ENCODE measurements around the gene AFAP1.

AFAP1 gene, protein sequence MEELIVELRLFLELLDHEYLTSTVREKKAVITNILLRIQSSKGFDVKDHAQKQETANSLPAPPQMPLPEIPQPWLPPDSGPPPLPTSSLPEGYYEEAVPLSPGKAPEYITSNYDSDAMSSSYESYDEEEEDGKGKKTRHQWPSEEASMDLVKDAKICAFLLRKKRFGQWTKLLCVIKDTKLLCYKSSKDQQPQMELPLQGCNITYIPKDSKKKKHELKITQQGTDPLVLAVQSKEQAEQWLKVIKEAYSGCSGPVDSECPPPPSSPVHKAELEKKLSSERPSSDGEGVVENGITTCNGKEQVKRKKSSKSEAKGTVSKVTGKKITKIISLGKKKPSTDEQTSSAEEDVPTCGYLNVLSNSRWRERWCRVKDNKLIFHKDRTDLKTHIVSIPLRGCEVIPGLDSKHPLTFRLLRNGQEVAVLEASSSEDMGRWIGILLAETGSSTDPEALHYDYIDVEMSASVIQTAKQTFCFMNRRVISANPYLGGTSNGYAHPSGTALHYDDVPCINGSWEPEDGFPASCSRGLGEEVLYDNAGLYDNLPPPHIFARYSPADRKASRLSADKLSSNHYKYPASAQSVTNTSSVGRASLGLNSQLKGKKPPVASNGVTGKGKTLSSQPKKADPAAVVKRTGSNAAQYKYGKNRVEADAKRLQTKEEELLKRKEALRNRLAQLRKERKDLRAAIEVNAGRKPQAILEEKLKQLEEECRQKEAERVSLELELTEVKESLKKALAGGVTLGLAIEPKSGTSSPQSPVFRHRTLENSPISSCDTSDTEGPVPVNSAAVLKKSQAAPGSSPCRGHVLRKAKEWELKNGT

DNA sequence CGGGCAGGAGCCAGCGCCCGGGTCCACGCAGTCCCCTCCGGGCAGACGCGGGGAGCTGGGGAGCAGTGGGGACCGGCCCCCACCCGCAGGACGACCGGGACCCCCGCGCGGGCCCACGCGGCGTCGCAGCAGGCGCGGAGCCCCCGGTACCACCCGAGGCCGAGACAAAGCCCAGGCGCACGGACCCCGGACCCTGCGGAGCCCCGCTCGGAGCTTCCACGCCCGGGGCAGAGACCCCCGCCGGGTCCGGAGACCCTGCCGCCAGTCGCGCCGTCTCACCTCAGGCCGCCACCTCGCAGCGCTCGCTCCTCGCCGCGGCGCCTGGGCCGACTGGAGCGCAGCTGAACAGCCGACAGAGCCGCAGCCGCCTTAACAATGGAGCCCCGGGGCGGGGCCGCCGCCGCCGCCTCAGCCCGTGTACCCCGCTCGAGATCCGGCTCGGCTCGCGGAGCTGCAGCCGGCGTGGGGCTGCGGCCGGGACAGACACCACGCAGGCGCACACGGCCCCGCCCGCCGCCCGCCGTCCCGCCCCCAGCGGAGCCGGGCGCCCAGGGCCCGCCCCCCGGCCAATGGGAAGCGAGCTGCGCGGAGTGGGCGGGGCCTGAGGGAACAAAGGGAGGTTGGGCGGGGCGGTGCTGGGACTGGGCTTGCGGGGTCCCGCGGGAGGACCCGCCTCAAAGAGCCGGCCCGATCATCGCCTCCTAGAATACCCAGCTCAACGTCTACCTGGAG is at the start of gene AFAP1:
Gene AFAP1, minus strand, starts transcription at position 485 of the 732 bp plus-strand sequence. CDS start 67,783 bp downstream, outside the sequence.
- H3K4me3 Mint-ChIP-seq, result peak within 1 kb of the TSS; percentile 82 to 83

DNA sequence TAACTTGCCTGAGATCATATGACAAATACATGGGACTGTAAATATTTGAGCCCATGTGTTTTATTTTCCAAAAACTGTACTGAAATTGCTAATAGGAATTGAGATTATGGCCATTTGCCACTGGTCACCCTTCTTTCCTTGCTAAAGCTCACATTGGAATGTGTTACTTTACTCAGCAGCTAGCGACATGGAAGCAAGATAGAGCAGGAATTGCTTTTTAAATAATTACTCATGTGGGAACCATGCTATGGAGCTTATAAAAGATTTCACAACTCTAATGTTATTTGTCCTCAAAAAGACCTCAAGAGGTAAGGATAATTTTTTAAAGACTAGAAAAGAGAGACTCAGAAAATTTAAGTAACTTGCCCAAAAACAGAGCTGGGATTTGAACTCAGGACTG is 48.8 kb upstream of the AFAP1 start:
- Mint-ChIP-seq H3K4me1 (peaks cover 13% of the 10 kb centered on the region), H3K9me3 (no peaks in the 10 kb centered on the region), H3K27me3 (peaks cover 38% of the 10 kb centered on the region), H3K4me3 (no peak overlapping the region), H3K27ac (no peak overlapping the region)
- DNase-seq (no peak), ATAC-seq (no peak)

More for the DNA sequence above, at the start of gene AFAP1:
- H3K27me3 Mint-ChIP-seq, result peaks cover 28% of the 10 kb centered on the region
- peaks cover 35% of the 10 kb centered on the region for H3K4me1 Mint-ChIP-seq
- DNase-seq (peak; percentile 86 to 87), ATAC-seq (peak; percentile 91)
- H3K9me3 Mint-ChIP-seq, result no peaks in the 10 kb centered on the region
- H3K27ac Mint-ChIP-seq, result no peak within 1 kb of the TSS

DNA sequence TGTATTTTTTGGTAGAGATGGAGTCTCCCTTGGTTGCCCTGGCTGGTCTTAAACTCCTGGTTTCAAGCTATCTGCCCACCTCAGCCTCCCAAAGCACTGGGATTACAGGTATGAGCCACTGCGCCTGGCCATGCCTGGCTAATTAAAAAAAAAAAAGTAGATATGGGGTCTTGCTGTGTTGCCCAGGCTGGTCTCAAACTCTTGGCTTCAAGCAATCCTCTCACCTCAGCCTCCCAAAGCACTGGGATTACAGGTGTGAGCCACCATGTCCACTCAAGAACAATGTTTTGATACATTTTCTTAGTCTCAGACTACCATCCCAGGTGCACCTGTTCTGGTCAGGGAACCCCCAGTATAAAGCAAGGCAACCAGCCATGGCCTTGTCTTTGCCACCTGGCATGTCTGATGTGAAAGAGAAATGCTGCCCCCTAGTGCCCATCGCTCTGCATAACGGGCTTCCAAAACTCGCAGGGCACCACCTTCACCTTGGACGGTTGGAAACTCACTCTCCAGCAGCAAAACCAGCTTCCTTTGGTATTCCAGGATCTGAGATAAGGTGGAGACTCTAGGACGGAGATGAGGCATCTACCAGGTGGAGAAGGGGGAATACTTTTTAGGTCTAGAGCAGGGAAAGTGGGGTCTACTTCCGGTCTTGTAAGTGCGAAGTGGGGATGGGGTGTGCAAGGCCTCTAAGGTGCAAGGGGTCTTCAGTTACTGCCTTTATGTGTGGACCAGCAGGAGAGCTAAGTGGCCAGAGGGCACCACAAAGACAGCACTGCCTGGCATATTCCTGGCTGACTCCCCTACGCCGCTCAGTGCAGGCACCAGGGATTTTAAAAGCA is 47.7 kb upstream of the AFAP1 start:
- H3K27ac Mint-ChIP-seq, result no peak overlapping the region
- H3K4me3 Mint-ChIP-seq, result no peak overlapping the region
- H3K9me3 Mint-ChIP-seq, result no peaks in the 10 kb centered on the region
- peaks cover 46% of the 10 kb centered on the region for H3K27me3 Mint-ChIP-seq
- DNase-seq, result peak; percentile 70 to 76
- ATAC-seq, result peak; percentile 82
- H3K4me1 Mint-ChIP-seq, result peaks cover 13% of the 10 kb centered on the region

DNA sequence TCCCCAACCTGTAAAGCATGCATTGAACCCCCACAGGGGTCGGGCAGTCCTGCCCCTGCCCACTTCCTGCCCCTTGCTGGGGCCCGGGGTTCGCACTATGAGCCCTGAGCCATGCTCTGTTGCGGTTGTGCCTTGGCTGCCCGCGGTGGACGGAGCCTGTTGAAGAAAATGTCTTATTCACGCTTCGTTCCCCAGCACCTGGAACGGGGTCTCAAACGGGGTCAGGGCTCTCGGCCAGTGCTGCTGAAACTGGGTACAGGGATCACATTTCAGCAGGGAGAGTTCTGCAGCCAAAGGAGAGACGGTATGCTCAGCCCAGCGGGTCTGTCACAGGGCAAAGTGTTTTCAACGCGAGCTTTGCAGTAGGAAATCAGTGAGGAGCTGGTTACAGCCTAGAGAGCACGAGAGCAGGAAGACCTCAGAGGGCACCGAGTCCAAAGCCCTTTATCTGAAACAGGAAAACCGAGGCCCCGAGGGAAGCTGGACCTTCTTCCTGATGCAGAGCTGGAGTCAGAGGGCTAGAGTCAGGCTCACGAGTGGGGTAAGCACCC is 46.3 kb upstream of the AFAP1 start:
- H3K4me3 Mint-ChIP-seq, result peak overlapping the region; percentile 53 to 65
- ATAC-seq (peak; percentile 48), DNase-seq (no peak)
- H3K27me3 Mint-ChIP-seq, result peaks cover 53% of the 10 kb centered on the region
- peaks cover 13% of the 10 kb centered on the region for H3K4me1 Mint-ChIP-seq
- peak overlapping the region; percentile 71 to 78 for H3K27ac Mint-ChIP-seq
- no peaks in the 10 kb centered on the region for H3K9me3 Mint-ChIP-seq

DNA sequence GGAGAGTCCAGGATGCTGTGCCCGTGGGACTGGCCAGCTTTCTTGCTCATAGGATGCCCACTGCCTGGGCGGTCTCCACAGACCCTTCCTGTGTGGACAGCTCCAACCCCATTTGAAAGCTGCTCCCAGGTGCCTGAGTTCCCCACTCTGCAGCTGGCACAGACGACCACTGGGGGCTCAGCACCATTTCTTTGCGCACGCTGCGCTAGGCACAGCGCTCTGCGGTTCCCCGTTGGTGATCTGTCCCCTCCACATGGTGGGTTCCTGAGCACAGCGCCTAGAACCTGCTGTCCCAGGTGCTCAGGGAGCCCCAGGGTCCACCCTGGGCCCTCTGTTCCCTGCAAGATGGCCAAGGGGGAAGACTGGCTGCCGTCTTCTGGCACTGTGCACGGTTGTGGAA is 45.4 kb upstream of the AFAP1 start:
- Mint-ChIP-seq H3K4me3 (no peak overlapping the region), H3K4me1 (peaks cover 13% of the 10 kb centered on the region), H3K9me3 (no peaks in the 10 kb centered on the region), H3K27me3 (peaks cover 53% of the 10 kb centered on the region), H3K27ac (no peak overlapping the region)
- DNase-seq (no peak), ATAC-seq (no peak)

DNA sequence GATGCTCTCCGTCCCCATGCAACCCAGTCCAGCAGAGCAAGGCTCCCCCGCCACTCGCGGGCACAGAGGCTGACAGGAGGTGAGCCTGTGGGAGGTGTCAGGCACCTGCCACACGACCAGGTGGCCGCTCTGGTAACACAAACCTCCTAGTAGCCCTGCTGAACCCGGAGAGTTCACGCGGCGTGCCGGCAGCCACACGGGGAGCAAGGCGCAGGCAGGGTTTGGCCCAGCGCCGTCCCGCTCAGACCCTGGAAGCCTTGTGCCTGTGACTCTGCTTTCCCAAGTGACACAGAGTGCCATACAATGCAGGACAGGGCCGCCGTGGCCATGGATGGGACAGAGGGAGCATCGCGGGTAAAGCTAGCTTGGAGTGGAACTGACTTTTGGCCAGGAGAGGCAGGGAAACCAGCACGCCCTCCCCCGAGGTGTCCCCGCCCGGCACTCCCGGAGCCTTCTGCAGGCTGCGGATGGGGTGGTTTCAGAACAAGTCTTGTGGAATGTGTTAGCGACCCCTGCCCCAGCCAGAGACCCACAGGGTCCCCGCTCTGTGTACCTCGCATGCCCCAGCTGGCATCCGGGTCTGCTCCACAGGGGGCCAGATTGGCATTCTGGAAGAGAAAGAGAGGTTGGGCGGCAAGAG is 44.7 kb upstream of the AFAP1 start:
- H3K27ac Mint-ChIP-seq, result no peak overlapping the region
- ATAC-seq (no peak), DNase-seq (no peak)
- H3K4me3 Mint-ChIP-seq, result no peak overlapping the region
- H3K4me1 Mint-ChIP-seq, result peaks cover 17% of the 10 kb centered on the region
- H3K9me3 Mint-ChIP-seq, result no peaks in the 10 kb centered on the region
- H3K27me3 Mint-ChIP-seq, result peaks cover 53% of the 10 kb centered on the region

DNA sequence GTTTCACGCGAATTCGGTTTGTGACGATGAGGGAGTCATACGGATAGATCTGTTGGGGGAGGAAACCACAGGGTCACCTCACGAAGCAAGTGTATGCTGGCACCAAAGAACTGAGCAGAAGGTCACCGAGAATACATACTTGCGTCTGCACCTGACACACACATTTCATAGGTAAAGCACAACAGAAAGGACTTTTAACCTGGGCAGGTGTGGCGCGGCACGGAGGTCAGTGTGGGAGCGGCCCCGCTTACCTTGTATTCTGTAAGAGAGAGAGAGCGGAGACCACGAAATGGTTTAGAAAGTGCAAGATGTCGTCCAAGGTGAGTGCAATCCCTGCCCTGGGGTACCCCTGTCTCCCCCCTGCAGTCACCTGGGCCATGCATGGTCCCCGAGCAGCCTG is 43.6 kb upstream of the AFAP1 start:
- Mint-ChIP-seq H3K4me1 (peaks cover 26% of the 10 kb centered on the region), H3K27me3 (peaks cover 53% of the 10 kb centered on the region), H3K9me3 (no peaks in the 10 kb centered on the region), H3K27ac (no peak overlapping the region), H3K4me3 (no peak overlapping the region)
- DNase-seq (no peak), ATAC-seq (no peak)

DNA sequence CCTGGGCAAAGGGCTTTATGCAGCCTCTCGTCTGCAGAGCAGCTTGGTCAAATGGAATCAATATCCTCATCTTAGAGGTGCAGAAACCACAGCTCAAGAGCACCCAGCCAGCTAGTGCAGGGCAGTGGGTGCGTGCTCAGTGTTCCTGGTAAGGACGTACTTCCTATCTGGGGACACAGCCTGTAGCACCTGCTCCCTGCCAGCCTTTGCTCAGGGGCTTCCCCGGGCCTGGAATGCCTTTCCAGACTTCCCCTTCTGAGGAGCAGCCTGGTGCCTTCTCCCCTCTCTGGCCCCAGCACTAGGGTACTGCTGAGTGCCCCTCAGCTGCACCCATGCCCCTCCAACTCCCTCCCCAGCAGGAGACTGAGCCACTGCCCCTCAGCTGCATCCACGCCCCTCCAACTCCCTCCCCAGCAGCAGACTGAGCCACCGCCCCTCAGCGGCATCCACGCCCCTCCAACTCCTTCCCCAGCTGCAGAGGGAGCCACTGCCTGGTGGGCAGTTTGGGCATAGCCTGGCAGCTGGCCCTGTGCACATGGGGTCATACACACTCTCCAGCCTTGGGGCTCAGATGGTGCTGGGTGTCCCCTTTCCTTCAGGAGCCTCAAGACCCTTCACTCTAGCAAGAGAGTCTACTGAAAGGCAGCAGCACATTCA is 42.2 kb upstream of the AFAP1 start:
- H3K27ac Mint-ChIP-seq, result no peak overlapping the region
- DNase-seq, result no peak

DNA sequence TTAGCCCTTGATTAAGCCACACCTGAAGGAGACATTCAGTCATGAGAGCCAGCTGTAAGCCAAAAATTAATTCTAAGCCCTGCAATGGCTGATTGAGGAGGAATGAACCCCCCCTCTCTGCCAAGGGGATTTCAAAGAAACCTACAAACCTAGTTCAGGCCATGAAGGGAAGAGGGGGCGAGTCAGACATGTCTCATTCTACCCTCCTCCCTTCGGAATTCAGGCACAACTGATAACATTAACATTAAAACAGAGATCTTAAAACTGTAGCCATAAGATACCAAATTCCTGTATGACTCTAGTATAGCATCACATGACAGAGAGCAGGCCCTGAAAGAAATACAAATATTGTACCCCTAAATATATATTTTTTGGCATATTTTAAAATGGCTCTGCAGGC is 40.4 kb upstream of the AFAP1 start:
- ATAC-seq, result no peak
- no peak overlapping the region for H3K27ac Mint-ChIP-seq
- DNase-seq, result no peak
- H3K4me1 Mint-ChIP-seq, result peaks cover 18% of the 10 kb centered on the region
- no peaks in the 10 kb centered on the region for H3K9me3 Mint-ChIP-seq
- H3K4me3 Mint-ChIP-seq, result no peak overlapping the region
- H3K27me3 Mint-ChIP-seq, result peaks cover 30% of the 10 kb centered on the region

More for the DNA sequence above, 42.2 kb upstream of the AFAP1 start:
- H3K4me3 Mint-ChIP-seq, result no peak overlapping the region
- H3K9me3 Mint-ChIP-seq, result no peaks in the 10 kb centered on the region
- H3K4me1 Mint-ChIP-seq, result peaks cover 31% of the 10 kb centered on the region
- H3K27me3 Mint-ChIP-seq, result peaks cover 45% of the 10 kb centered on the region
- no peak for ATAC-seq

DNA sequence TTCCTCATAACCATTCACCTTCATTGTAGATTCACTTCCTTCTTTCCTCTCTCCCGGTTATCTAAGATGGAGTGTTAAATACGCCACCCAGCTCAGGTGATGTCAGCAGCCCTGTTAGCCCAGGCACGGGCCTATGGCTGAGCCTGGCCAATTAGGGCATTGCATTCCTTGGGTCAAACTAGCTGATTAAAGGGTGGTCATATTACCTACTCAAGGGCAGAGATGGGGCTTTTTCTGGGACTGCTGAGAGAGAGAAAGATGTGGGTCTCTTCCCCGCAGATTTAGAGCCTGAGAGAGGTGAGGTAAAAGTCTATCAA is 39.9 kb upstream of the AFAP1 start:
- no peak for DNase-seq
- no peak overlapping the region for H3K4me3 Mint-ChIP-seq
- no peak for ATAC-seq
- H3K27me3 Mint-ChIP-seq, result peaks cover 26% of the 10 kb centered on the region
- peaks cover 18% of the 10 kb centered on the region for H3K4me1 Mint-ChIP-seq
- H3K9me3 Mint-ChIP-seq, result no peaks in the 10 kb centered on the region
- H3K27ac Mint-ChIP-seq, result peak overlapping the region in 1 of 2 donors; percentile 14

DNA sequence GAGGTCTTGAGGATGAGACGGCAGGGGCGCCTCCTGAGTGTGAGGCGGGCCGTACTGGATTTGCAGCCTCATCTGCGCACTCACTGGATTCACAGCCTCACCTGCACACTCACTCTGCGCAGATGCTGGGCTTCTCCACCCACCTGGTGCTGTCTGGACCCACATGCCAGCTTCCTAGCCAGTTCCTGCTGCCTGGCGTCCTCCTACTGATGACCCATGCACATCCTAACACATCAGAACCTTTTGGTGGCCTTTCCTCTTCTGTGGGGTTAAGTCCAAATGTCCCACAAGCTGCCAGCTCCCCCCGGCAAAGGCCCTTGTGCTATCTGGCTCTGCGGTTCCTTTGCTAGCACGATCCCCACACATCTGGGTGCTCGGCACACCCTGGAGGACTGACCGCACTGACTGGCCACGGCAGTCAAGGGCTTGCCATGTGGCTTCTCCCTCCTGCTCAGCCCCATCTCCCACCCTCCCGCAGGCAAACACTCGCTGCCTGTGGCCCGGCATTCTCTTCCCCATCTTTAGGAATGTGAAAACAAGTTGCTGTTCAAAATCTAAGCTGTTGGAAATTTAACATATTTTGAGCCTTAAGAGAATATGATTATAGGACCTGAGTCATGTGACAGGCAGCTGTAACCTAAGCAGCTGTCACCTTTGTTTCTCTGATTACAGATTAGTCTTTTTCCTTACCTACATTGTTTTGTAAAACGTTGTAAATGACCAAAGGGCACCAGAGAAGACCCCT is 39.4 kb upstream of the AFAP1 start:
- no peak for ATAC-seq

DNA sequence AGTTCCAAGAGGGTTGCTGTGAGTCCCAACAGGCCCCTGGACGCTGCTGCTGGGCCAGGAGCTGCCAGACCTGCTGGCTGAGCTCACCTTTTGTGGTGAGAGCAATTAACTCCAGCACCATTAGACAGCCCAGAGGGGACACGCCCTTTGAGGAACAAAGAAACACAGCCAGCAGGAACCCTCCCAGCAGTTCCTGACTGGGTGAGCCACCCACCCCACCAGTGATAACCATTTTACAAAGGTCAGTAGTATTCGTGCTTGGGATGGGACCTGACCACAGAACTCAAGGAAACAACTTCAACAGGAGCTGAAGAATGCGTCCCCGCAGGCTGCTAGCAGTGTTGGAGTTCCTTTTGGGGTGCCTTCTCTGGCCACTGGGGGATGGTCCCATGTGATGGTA is 38.8 kb upstream of the AFAP1 start:
- Mint-ChIP-seq H3K4me1 (peaks cover 21% of the 10 kb centered on the region), H3K4me3 (no peak overlapping the region), H3K9me3 (no peaks in the 10 kb centered on the region), H3K27me3 (peaks cover 15% of the 10 kb centered on the region), H3K27ac (no peak overlapping the region)
- ATAC-seq (no peak), DNase-seq (no peak)

More for the DNA sequence above, 39.4 kb upstream of the AFAP1 start:
- DNase-seq, result no peak
- H3K9me3 Mint-ChIP-seq, result no peaks in the 10 kb centered on the region
- H3K4me1 Mint-ChIP-seq, result peaks cover 18% of the 10 kb centered on the region
- H3K27ac Mint-ChIP-seq, result no peak overlapping the region
- H3K4me3 Mint-ChIP-seq, result no peak overlapping the region
- H3K27me3 Mint-ChIP-seq, result peaks cover 21% of the 10 kb centered on the region

DNA sequence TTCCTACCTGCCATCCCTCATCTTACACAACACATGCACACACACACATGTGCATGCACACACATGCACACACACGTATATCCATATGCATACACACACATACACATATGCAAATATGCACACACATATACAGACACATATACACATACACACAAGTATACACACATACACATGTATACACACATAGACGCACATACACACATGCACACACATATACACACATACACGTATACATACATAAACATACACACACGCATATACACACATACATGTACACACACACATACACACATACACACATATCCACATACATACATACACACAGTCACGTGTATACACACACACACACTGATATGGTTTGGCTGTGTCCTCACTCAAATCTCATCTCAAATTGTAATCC is 37.0 kb upstream of the AFAP1 start:
- H3K27me3 Mint-ChIP-seq, result no peaks in the 10 kb centered on the region
- no peak overlapping the region for H3K4me3 Mint-ChIP-seq
- DNase-seq (no peak), ATAC-seq (no peak)
- no peaks in the 10 kb centered on the region for H3K9me3 Mint-ChIP-seq
- H3K27ac Mint-ChIP-seq, result no peak overlapping the region
- H3K4me1 Mint-ChIP-seq, result peaks cover 39% of the 10 kb centered on the region
